ENCODE results near the gene MMP10. TPM values are rescaled to one million over a fixed set of nuclear protein-coding genes. Genes with fewer than 3 reads are reported as not detected.

Gene MMP10
- polyA plus RNA-seq, 1 donor (not counting 4 experiments of a cell fraction or from before 2014, with no cell fraction given), result 19.1 TPM

DNA sequence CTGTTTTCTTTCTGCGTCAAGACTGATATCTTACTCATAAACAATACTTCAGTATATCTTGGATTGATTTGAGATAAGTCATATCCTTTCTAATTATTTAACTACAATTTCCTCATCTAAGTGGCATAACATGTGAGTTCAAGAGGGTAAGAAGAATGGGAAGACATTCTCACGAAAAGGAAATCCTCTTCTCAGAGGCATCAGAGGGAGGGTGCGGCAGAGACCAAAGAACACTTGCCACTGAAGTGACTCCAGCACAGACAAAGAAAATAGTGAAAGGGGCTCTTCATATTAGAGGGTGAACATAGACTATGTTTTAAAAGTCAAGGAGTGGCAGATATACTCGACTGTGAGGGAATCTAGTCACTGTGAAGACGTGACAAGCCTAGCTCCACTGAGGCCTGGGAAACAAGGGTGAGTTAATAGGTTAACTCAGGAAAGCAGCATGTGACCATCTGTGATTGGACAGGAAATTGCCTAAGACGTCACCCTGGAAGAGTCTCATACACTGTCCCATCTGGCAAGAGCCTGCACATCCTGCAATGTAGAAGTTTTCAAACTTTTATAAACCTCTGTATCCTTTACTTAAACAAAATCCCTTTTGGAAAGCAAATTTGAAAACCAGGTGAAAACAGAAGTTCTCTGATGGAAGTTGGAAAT lies 19.4 kb upstream of the MMP10 start:
- Histone ChIP-seq H3K9me3 (ENCODE audit: control insufficient read depth, low read depth, low read length) (no peaks in the 10 kb centered on the region), H3K27me3 (ENCODE audit: control insufficient read depth, extremely low read depth, insufficient read depth, low read length) (no peaks in the 10 kb centered on the region), H3K4me3 (ENCODE audit: control insufficient read depth in 2 of 3, extremely low read depth in 1 of 3, insufficient read depth in 2 of 3, low read depth in 1 of 3, low read length in 3 of 3) (no peak overlapping the region), H3K4me1 (ENCODE audit: control insufficient read depth, extremely low read depth, insufficient read depth, low read length) (peaks cover 16% of the 10 kb centered on the region), H2AFZ (ENCODE audit: control insufficient read depth, low read length) (no peak overlapping the region), H3K9ac (ENCODE audit: control insufficient read depth, extremely low read depth, insufficient read depth, low read length) (no peak overlapping the region), H4K20me1 (ENCODE audit: control insufficient read depth, extremely low read depth, insufficient read depth, low read length) (no peaks in the 10 kb centered on the region), H3K9me1 (ENCODE audit: control insufficient read depth, extremely low read depth, insufficient read depth, low read length) (no peaks in the 10 kb centered on the region), H3K27ac (ENCODE audit: control insufficient read depth, insufficient read depth, low read length) (no peak overlapping the region), H3K36me3 (ENCODE audit: control insufficient read depth in 2 of 2, extremely low read depth in 1 of 2, insufficient read depth in 2 of 2, low read length in 2 of 2) (no peaks in the 10 kb centered on the region), H3K4me2 (ENCODE audit: control insufficient read depth, extremely low read depth, insufficient read depth, low read depth, low read length) (no peak overlapping the region), H3K79me2 (ENCODE audit: control insufficient read depth, insufficient read depth, low read length) (no peaks in the 10 kb centered on the region)
- dilution Hi-C loops (cut with MboI; ENCODE audit: extremely low pct_ligation_motif_present, low sequenced_read_pairs), result no loop called here
- DNase-seq (ENCODE audit: low read depth, low spot score) (no peak), FAIRE-seq (no peak)
- TF ChIP-seq EZH2 (IDR thresholded peaks at IDR 0.05; ENCODE audit: low read length), result no peak
- TF ChIP-seq, protein P1, sequence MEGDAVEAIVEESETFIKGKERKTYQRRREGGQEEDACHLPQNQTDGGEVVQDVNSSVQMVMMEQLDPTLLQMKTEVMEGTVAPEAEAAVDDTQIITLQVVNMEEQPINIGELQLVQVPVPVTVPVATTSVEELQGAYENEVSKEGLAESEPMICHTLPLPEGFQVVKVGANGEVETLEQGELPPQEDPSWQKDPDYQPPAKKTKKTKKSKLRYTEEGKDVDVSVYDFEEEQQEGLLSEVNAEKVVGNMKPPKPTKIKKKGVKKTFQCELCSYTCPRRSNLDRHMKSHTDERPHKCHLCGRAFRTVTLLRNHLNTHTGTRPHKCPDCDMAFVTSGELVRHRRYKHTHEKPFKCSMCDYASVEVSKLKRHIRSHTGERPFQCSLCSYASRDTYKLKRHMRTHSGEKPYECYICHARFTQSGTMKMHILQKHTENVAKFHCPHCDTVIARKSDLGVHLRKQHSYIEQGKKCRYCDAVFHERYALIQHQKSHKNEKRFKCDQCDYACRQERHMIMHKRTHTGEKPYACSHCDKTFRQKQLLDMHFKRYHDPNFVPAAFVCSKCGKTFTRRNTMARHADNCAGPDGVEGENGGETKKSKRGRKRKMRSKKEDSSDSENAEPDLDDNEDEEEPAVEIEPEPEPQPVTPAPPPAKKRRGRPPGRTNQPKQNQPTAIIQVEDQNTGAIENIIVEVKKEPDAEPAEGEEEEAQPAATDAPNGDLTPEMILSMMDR (optimal IDR thresholded peaks at IDR 0.05 in 1 of 3, IDR thresholded peaks at IDR 0.05 in 1 of 3, conservative IDR thresholded peaks at IDR 0.05 in 1 of 3; ENCODE audit: extremely low read depth in 1 of 3, insufficient read depth in 2 of 3, low read length in 3 of 3), result no peak

DNA sequence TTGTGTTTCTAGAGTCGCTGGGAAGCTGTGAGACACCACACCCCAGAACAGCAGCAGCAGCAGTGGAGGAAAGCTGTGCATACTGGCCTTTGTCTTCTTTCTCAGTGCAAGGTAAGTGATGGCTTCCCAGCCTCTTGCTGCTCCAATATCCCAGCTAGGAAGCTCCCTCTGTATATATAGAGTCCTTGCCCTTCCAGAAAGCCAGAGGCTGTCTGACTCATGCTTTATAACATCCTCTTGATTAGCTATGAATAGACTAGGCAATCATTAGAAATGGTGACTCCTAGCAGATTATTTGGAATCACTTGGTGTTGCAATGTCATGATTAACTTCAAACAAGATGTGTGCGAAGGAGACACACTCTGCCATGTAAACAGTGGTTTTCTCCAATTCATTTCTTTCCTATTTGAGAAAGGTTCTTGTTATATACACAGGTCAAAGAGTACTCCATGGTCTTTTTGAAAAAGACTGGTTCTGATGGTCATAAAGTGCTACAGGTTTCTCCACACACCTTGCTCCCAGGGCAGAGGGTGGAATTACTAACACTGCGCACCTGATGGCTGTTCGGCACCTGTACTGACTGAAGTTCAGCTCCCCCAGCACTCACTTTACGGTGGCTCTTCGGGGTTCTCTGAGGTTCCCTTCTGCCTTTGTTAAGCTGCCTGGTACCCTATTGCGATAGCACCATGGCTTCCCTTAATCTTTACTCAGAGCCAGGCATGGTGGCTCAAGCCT lies 17.8 kb upstream of the MMP10 start, which contains the start of gene MMP1:
Gene MMP1, minus strand, starts transcription at position 149 of the 735 bp plus-strand sequence. Its CDS starts 68 bp downstream, at position 81.
- dilution Hi-C loops (cut with MboI; ENCODE audit: extremely low pct_ligation_motif_present, low sequenced_read_pairs), result no loop called here
- H3K4me1 ChIP-seq (ENCODE audit: control insufficient read depth, extremely low read depth, insufficient read depth, low read length), result peaks cover 16% of the 10 kb centered on the region
- no peak within 1 kb of the TSS for H2AFZ ChIP-seq (ENCODE audit: control insufficient read depth, low read length)
- no peaks in the 10 kb centered on the region for H3K9me1 ChIP-seq (ENCODE audit: control insufficient read depth, extremely low read depth, insufficient read depth, low read length)
- no peaks in the 10 kb centered on the region for H3K36me3 ChIP-seq (ENCODE audit: control insufficient read depth in 2 of 2, extremely low read depth in 1 of 2, insufficient read depth in 2 of 2, low read length in 2 of 2)
- FAIRE-seq (peak; percentile 93), DNase-seq (ENCODE audit: low read depth, low spot score) (no peak)
- no peaks in the 10 kb centered on the region for H3K27me3 ChIP-seq (ENCODE audit: control insufficient read depth, extremely low read depth, insufficient read depth, low read length)
- no peak within 1 kb of the TSS for H3K4me3 ChIP-seq (ENCODE audit: control insufficient read depth in 2 of 3, extremely low read depth in 1 of 3, insufficient read depth in 2 of 3, low read depth in 1 of 3, low read length in 3 of 3)
- H3K79me2 ChIP-seq (ENCODE audit: control insufficient read depth, insufficient read depth, low read length), result no peaks in the 10 kb centered on the region
- H4K20me1 ChIP-seq (ENCODE audit: control insufficient read depth, extremely low read depth, insufficient read depth, low read length), result no peaks in the 10 kb centered on the region
- peak within 1 kb of the TSS; percentile 2 for H3K4me2 ChIP-seq (ENCODE audit: control insufficient read depth, extremely low read depth, insufficient read depth, low read depth, low read length)
- no peak within 1 kb of the TSS for H3K27ac ChIP-seq (ENCODE audit: control insufficient read depth, insufficient read depth, low read length)
- no peak within 1 kb of the TSS for H3K9ac ChIP-seq (ENCODE audit: control insufficient read depth, extremely low read depth, insufficient read depth, low read length)
- TF ChIP-seq, protein P1 (optimal IDR thresholded peaks at IDR 0.05 in 1 of 3, IDR thresholded peaks at IDR 0.05 in 1 of 3, conservative IDR thresholded peaks at IDR 0.05 in 1 of 3; ENCODE audit: extremely low read depth in 1 of 3, insufficient read depth in 2 of 3, low read length in 3 of 3), result no peak
- no peak for TF ChIP-seq EZH2 (IDR thresholded peaks at IDR 0.05; ENCODE audit: low read length)
- H3K9me3 ChIP-seq (ENCODE audit: control insufficient read depth, low read depth, low read length), result no peaks in the 10 kb centered on the region
